Eye (tissue), 1 donor: Measurements from ENCODE around the gene PCGF3.
"Not testable (repeated sequence)": the region's sequence is repeated elsewhere in the genome, so short reads cannot be mapped to it uniquely, and the experiment has no call there.

Experiments used
- DNase-seq: peaks from one replicate; pipeline ENCODE4 v3.0.0-alpha.2; 2015

The PCGF3 gene

DNA sequence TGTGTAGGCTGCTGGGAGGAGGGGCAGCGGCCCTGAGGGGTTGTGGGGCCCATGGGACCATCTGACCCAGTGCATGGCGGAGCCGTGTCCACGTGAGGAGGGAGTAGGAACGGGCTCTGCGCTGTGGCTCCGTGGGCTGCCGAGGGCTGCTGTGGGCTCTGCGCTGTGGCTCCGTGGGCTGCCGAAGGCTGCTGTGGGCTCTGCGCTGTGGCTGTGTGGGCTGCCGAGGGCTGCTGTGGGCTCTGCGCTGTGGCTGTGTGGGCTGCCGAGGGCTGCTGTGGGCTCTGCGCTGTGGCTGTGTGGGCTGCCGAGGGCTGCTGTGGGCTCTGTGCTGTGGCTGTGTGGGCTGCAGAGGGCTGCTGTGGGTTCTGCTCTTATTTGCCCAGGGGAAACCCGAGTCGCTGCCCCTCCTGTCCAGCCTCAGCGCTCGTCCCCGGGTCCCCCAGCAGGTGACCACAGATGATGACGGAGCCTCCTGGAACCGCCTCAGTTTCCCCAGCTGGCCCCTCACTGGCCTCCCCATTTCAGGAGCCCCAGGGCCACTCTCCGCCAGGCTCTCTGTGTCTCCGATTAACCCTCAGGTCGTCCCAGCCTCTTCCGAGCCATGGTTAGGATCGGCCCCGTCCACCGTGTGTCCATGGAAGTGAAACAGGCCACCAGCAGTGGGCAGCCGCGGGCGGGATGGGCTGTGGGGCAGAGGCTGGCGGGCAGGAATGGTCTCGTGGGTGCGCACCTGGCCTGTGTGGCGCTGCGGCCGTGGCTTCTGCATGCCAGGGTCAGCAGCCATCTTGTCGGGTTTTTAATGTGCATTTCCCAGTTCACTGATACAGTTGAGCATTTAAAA lies 20.0 kb downstream of the PCGF3 start:
- no peak for DNase-seq

DNA sequence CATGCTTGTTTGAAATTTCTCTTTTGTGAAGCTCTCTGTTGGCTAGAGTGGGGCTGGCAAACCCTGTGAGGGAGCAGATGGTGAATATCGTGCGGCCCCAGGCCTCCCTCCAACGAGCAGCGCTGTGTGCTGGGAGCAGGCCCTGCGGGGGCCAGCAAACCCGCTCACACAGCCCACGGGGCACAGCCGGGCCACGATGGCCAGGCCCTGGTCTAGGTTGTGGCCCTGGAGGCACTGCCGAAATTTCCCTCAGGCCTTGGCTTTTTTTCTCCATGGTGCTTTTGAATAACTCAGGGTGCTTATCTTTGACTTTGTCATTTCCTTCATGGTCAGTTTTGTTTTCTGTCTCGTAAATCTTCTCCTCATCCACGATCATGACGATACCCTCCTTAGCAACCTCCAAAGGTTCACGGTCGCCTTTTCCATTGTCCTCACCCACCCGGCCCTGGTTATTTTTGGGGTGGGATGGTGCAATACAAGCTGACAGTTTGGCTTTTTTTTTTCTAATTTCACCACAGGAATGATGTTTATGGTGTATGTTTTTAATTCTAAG lies 20.7 kb downstream of the PCGF3 start:
- no peak for DNase-seq

DNA sequence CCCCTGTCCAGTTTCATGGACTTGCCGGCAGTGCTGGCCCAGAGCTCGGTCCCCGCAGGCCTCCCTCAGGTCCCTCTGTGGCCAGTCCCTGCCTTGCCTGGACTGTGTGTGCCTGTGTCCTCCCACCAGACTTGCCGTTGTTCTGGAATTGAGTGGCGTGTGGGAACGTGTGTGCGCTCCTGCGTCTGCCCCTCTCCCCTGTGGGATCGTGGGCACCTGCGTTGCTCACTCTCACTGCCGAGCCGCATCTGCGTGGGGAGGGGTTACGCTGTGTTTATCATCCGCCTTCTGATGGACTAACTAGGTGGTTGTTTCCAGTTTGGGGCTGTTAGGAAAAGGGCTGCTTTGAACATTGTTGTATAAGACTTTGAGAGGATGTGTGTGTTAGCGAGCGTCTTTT lies 21.2 kb downstream of the PCGF3 start:
- peak; percentile 30 for DNase-seq

DNA sequence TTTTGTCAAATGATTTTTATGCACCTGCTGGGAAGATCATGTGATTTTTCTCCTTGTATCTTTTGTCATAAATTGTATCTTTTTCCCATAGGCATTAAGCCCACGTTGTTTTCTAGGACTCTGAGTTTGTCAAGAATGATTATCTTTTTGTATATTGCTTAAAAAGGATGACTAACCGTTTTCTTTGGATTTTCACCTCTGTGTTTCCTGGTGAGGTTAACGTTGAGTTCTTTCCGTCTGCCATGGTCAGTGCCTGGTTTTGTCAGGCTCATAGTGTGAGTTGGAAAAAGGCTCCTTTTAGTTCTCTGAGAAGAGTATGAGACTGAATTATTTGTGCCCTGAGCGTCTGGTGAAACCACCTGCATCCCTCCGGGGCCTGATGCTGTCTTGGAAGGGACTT lies 21.9 kb downstream of the PCGF3 start:
- DNase-seq: no peak

DNA sequence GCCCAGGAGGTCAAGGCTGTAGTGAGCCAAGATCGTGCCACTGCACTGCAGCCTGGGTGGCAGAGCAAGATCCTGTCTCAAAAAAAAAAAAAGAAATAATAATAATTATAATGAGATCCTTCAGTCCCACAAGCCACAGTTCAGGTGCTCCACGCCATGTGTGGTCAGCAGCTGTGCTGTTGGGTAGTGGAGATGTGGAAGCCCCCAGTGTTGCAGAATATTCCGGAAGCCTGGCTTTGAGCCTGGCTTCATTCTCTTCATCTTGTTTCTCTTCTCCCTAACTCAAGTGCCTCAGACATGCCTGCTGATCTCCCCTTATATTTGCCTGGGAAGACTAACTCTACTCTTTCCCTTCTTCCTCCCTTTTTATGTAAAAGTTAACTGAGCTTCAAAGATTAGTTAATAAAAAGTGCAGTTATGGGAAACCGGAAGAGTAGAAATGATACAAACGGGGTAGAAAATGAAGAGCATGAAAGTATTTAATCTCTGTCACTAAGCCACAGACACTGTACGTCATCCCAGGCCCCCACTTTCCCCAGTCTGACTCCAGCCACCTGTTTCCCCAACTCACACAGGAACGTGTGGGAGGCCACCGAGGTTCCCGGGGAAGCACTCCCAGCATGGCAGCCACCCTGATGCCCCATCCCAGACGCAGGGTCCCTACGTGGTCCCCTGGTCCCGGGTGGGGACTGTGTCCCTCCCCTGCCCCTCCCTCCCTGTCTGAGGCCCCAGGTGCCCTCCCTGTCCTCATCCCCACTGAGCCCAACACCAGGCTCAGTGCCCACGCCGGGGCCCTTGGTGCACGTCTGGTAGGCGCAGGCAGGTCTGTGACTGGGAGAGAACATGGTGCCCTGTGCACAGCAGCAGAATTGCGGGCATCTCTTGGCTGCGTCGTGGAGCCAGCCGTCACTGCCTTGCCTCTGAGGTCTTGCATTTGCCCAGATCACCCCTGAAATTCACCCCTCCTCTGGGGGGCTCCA lies 24.0 kb downstream of the PCGF3 start:
- no peak for DNase-seq

DNA sequence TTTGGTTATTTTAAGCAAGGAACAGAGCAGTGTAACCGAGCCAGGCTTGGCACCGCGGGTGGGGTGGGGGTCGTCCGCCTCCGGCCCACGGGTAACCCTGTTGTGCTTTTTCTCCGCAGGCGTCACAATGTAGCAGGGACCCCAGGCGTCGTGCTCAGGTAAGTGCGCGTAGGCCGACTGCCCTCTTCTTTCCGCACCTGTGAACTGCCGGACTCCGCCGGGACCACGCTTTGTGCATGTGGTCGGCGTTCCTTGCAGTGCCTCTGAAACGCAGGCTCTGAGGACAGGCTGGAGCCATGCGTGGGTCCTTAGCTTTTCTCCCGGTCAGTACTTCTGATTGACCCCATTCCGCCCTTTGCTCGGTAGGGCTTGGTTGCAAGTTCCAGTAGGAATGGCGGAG lies 24.9 kb downstream of the PCGF3 start:
- no peak for DNase-seq

DNA sequence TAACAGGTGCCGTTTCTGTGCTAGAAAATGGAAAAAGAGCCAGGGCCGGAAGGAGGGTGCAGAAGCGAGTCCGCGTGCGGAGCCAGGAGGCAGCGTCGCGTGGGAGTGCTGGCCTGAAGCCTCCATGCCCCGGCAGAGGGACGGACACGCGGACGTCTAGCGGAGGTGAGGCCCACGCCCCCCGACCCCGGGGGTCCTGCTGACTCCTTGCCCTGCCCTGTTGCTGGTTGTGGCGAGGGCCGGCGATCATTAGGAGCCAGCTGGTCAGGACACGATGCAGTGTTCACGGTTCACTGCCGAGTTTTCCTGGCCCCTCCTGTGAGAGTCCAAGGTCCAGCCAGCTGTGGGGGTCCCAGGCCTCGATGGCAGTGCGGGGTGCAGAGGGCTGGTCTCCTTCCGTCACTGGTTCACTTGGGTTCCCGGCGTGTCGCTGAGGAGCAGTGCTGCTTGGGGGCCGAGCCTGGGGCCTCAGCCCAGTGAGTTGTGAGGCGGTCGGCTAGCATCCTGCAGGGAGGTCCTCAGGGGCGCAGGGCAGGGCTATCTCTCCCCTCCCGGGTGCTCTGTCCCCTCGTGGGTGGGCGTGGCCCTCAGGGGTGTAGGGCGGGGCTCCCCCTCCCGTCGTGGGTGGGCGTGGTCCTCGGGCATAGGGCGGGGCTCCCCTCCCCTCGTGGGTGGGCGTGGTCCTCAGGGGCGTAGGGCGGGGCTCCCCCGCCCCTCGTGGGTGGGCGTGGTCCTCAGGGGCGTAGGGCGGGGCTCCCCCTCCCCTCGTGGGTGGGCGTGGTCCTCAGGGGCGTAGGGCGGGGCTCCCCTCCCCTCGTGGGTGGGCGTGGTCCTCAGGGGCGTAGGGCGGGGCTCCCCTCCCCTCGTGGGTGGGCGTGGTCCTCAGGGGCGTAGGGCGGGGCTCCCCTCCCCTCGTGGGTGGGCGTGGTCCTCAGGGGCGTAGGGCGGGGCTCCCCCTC lies 25.6 kb downstream of the PCGF3 start:
- not testable (repeated sequence) for DNase-seq

DNA sequence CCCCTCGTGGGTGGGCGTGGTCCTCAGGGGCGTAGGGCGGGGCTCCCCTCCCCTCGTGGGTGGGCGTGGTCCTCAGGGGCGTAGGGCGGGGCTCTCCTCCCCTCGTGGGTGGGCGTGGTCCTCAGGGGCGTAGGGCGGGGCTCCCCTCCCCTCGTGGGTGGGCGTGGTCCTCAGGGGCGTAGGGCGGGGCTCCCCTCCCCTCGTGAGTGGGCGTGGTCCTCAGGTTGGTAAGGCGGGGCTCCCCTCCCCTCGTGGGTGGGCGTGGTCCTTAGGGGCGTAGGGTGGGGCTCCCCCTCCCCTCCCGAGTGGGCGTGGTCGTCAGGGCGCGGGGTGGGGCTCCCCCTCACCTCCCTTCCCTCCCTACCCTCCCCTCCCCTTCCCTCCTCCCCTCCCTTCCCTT lies 26.3 kb downstream of the PCGF3 start:
- DNase-seq: not testable (repeated sequence)

DNA sequence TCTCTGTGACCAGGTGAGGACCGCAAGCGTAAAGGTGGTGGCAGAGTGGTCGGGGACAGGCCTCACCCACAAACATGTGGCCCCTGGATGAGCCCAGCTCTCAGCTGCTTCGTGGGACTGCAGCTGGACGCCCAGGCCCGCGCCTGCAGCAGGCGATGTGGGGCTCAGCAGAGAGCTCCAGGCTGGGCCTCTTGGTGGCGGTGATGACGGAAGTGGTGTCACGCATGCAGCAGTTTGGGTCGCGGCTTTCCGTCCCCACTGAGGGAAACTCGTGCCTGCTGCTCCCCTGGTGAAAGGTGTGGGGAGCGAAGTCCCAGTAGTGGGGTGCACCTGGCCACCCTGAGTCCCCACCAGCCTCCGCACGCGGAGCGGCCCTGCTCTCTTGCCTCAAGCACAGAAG lies 26.9 kb downstream of the PCGF3 start:
- DNase-seq: no peak

DNA sequence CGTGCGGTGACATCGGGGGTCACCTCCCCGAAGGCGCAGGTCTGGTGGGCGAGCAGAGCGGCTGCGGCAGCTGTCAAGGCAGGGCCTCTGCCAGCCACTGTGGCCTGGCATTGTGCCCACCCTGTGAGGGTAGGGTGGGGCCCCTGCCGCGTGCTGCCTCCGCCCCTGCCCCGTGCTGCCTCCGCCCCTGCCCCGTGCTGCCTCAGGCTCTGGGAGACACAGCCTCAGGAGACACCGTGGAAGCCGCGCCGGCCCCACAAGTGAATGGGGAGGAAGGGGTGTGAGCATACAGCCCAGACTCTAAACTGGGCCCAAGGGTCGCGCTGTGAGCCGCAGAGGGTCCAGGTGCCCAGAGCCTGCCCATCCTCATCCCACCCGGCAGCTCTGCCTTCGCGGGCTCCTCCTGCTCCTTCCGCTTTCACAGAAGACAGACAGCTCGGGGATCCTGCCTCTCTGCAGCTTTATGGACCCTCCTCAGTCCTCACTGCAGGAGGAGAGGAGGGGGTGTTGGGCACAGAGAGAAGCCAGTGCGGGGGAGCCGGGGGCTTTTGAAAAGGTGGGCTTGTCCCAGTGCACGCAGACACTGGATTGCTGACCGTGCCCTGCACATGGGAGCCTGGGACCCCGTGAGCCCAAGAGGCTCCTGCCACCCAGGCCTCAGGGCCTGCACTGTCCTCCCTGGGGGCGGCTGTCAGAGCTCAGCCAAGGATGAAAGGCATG lies 27.4 kb downstream of the PCGF3 start:
- no peak for DNase-seq

DNA sequence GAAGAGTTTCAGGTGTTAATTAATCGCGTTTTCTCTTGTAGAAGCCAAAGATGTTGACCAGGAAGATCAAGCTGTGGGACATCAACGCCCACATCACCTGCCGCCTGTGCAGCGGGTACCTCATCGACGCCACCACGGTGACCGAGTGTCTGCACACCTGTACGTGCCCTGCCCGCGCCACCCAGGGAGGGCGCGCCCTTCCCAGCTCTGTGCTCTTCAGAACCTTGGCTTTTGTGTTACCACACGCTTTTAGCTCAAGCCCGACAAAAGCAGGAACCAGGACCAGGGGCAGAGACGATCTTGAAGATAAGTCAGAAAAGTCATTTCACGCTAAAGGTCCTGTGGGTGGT lies 28.0 kb downstream of the PCGF3 start:
- DNase-seq: no peak

DNA sequence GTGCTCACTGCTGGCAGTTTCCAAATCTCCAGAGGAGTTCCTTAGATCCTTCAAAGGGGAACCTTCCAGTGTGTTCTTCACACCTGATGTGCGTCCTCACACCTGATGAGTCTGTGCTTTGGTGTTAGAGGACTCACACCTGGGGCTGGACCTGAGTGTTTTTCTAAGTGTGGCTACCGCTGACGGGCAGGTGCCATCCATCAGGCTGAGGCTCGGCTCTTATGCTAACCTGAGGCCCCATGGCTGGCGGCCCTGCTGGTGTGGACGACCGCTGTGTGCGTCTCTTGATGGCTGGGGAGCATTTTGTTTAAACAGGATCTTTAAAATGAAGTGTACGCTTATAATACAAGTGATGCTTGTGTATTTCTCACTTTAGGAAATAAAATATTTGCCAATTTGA lies 28.4 kb downstream of the PCGF3 start:
- DNase-seq: no peak

DNA sequence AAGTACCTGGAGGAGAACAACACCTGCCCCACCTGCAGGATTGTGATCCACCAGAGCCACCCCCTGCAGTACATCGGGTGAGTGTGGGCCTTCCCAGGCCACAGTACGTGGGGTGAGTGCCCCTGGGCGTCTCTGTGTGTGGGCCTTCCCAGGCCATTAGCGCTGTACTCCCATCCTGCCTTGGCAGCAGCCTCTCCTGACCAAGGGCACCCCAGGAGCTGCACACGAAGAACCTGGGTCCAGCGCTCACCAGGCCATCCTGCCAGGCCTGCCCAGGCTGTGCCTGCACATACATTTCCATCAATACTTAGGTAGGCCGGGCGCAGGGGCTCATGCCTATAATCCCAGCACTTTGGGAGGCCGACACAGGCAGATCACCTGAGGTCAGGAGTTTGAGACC lies 29.3 kb downstream of the PCGF3 start:
- no peak for DNase-seq

DNA sequence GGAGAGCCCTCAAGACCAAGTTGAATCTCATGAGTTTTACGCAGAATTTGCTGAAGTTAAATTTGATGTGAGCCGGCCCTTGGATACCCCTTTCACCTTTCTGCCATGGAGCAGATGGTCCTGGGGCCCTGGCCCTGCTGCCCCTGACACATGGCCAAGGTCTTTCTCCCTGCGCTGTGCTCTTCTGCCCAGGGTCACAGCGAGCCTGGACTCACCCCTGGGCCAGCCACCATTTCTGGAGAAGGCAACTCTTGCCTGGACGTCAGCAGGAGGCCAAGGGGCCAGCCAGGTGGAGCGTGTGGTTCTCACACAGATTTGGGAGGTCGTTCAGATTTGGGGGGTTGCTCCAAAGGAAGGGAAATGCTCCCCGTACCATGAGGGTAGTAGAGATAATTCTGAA lies 30.0 kb downstream of the PCGF3 start:
- no peak for DNase-seq

DNA sequence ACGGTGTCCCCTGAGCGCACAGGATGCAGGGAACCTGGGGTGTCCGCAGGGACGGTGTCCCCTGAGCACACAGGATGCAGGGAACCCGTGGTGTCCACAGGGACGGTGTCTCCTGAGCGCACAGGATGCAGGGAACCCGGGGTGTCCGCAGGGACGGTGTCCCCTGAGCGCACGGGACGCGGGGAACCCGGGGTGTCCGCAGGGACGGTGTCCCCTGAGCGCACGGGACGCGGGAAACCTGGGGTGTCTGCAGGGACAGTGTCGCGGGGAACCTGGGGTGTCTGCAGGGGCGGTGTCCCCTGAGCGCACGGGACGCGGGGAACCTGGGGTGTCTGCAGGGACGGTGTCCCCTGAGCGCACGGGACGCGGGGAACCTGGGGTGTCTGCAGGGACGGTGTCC lies 30.9 kb downstream of the PCGF3 start:
- not testable (repeated sequence) for DNase-seq

DNA sequence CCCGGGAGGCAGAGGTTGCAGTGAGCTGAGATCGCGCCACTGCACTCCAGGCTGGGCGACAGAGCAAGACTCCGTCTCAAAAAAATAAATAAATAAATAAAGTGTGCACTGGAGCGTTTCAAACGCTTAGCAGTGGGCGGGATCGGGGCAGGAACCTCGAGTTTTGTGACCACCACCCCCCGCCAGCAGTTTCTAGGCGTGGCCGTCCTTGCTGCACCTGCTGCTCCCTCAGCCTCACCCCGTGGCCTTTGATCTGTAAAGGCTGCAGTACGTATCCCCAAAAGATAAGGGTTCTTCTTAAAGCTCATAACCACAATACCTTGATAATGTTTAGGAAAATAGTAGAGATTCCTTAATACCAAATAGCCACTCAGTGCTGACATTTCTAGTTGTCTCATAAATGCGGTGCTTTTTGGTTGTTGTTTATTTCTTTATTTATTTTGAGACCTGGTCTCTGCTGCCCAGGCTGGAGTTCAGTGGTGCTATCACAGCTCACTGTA lies 33.2 kb downstream of the PCGF3 start:
- DNase-seq: no peak

DNA sequence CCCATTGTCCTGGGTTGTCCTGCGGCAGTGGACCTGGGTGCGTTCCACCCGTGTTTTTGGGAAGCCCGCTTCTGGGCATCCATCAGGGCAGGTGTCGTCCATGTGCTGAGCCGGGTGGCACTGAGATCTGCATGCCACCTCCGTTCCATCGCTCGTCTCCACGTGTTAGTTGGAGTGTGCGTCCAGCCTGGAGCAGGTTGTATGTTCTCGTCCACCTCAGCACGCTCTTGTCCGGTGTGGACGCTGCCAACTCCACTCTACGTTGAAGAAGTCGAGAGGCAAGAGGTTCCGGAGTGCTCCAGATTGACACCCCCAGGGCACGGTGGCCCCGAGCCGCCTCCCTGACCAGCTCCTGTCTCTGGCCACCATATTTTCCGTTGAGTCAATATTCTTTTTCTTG lies 33.9 kb downstream of the PCGF3 start:
- no peak for DNase-seq

DNA sequence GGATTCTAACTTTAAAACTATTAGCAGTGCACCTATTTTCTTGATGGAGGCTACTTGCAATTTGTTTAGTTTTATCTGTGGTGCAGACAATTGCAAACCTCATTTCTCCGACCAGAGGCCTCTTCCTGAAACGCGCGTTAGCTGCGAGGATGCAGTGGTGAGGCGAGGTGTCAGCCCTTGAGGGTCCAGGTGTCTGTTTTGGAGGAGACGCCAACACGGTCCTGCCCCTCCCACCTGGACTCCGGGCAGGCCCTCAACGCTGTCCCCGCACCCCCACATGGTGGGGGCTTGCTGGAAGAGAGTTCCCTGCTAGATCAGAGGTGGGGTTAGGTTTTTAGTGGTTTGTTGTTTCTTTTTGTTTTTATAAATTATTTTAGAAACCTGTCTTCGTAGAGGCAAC lies 34.4 kb downstream of the PCGF3 start:
- DNase-seq: no peak

DNA sequence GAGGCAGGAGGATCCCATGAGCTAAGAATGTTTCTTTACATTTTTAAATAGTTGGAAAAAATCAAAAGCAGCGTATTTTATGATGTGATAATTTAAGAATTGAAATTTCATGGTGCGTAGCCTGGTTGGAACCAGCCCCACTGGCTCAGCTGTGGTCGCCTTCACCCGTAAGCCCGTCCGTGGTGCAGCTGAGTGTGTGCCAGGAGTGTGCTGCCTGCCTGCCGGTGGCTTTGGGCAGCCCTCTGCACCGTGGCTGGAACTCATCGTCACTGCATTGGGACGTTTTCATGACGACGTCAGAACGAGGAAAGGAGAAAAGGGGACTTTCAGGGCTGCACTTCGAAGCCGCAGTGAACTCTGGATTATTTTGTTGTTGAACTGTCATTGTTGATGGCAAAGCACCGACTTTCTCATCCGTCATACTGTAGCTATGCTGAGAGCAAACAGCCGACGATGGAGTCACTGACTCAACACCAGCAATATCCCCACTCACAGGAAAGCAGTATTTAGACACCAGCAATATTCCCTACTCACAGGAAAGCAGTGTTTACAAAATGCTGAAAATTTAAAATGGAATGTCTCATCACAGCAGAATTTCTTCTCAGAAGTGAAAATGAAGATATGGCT lies 35.1 kb downstream of the PCGF3 start:
- no peak for DNase-seq

DNA sequence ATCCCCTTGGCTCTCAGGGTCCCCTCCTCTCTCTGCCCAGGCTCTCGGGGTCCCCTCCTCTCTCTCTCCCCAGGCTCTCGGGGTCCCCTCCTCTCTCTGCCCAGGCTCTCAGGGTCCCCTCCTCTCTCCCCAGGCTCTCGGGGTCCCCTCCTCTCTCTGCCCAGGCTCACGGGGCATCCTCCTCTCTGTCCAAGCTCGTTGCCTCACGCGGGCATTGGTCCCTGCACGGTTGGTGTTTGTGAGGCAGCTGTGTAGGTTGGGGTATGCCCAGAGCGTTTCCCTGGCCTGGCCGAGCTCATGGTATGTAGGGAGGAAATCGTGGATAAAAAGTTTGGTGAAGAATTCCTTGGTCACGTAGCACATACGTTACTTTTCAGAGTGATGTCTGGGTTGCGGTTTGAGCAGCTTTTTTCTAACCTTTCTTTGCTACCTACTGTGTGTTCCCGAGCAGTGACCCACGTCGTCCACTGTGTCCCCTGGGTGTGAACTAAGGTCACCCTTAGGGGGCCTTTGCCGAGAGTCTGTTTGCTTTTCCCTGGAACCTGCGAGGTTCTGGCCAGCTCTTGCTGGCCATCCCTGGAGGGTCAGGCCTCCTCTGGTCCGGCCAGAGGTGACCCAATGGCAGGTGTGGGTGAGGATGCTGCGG lies 36.6 kb downstream of the PCGF3 start:
- no peak for DNase-seq
